Caco-2 (cell line): ENCODE data around the gene SLC16A3. TPM values are rescaled to one million over a fixed set of nuclear protein-coding genes. Genes with fewer than 3 reads are reported as not detected.

Source experiments
- BruUV-seq: library from RNA; stranded (reverse); fragments of 400-500 nt; replicated peaks from 2 replicates; lab custom pipeline; 2021; lab: Mats Ljungman, UMichigan
- CTCF ChIA-PET: fragments of 300-600 bp; sonication (Branson Sonifier 250); formaldehyde crosslinking; loops from one replicate; lab custom pipeline; 2022; ENCODE audit warnings: antibody characterized with exemption; lab: Charles Lee
- POLR2A ChIA-PET: fragments of 300-600 bp; sonication (Branson Sonifier 250); formaldehyde crosslinking; loops from one replicate; lab custom pipeline; 2022; ENCODE audit warnings: antibody characterized with exemption; lab: Charles Lee
- DNase-seq, 2 experiments: peaks; one replicate each; pipeline versions ENCODE4 v3.0.0 to v3.0.0-alpha.2; 2020 to 2022
- H3K27me3 ChIP-seq: replicated peaks from 2 replicates; pipeline ENCODE4 v1.6.0; 2011; ENCODE audit warnings: low read length; ENCODE audit not compliant: control insufficient read depth, insufficient read depth
- H3K36me3 ChIP-seq: 2 replicates; pipeline ENCODE4 v1.5.1; 2011; ENCODE audit warnings: low read length; ENCODE audit not compliant: control insufficient read depth, insufficient read depth
- H3K4me1 ChIP-seq: fragments of 250-450 bp; sonication (Bioruptor Pico); 2 replicates; pipeline ENCODE4 v1.5.1; 2020; ENCODE audit warnings: mild to moderate bottlenecking
- H3K4me3 ChIP-seq: 2 replicates; pipeline ENCODE4 v1.5.1; 2011; ENCODE audit warnings: low read depth, mild to moderate bottlenecking, control low read depth, low read length
- H3K9me3 ChIP-seq: fragments of 250-450 bp; sonication (Bioruptor Pico); 2 replicates; pipeline ENCODE4 v1.5.1; 2020; ENCODE audit warnings: mild to moderate bottlenecking, moderate library complexity
- H3K27ac Mint-ChIP-seq: one replicate; pipeline ENCODE4 v1.8.0; 2022; ENCODE audit warnings: mixed read lengths; ENCODE audit not compliant: unreplicated experiment
- H3K27me3 Mint-ChIP-seq: one replicate; pipeline ENCODE4 v1.8.0; 2022; ENCODE audit warnings: mixed read lengths; ENCODE audit not compliant: insufficient read depth, unreplicated experiment
- H3K36me3 Mint-ChIP-seq: one replicate; pipeline ENCODE4 v1.8.0; 2022; ENCODE audit warnings: mild to moderate bottlenecking, mixed read lengths; ENCODE audit not compliant: insufficient read depth, unreplicated experiment
- H3K4me1 Mint-ChIP-seq: one replicate; pipeline ENCODE4 v1.8.0; 2022; ENCODE audit warnings: low read depth, mixed read lengths; ENCODE audit not compliant: unreplicated experiment
- H3K4me3 Mint-ChIP-seq: one replicate; pipeline ENCODE4 v1.8.0; 2022; ENCODE audit warnings: mild to moderate bottlenecking, moderate library complexity, mixed read lengths; ENCODE audit not compliant: unreplicated experiment
- H3K9me3 Mint-ChIP-seq: one replicate; pipeline ENCODE4 v1.8.0; 2022; ENCODE audit warnings: mixed read lengths; ENCODE audit not compliant: unreplicated experiment
- CTCF ChIP-seq, 2 experiments: fragments of 200-600 bp in 1 of 2; IDR thresholded peaks; 1 replicate in 1 of 2; 2 replicates in 1 of 2; pipeline versions ENCODE4 v1.5.1 to v1.8.0; 2011 to 2022; ENCODE audit warnings: antibody characterized with exemption in 1 of 2, control low read depth in 1 of 2, inconsistent platforms in 1 of 2, low read depth in 1 of 2, low read length in 1 of 2, mild to moderate bottlenecking in 1 of 2, moderate library complexity in 1 of 2; ENCODE audit not compliant: insufficient read depth in 1 of 2, severe bottlenecking in 1 of 2, unreplicated experiment in 1 of 2
- intact Hi-C: fragments of 100-400 bp; cut with micrococcal nuclease; formaldehyde crosslinking; loops from one replicate; pipeline ENCODE4 v1.10.0; 2022; ENCODE audit not compliant: unreplicated experiment
- total RNA-seq: library from RNA; stranded (reverse); gene quantifications from 2 replicates; pipeline ENCODE4 v1.2.3, GENCODE V29; 2022

SLC16A3 gene
- total RNA-seq, 1 experiment from 2014 or later = 13.1 TPM

DNA sequence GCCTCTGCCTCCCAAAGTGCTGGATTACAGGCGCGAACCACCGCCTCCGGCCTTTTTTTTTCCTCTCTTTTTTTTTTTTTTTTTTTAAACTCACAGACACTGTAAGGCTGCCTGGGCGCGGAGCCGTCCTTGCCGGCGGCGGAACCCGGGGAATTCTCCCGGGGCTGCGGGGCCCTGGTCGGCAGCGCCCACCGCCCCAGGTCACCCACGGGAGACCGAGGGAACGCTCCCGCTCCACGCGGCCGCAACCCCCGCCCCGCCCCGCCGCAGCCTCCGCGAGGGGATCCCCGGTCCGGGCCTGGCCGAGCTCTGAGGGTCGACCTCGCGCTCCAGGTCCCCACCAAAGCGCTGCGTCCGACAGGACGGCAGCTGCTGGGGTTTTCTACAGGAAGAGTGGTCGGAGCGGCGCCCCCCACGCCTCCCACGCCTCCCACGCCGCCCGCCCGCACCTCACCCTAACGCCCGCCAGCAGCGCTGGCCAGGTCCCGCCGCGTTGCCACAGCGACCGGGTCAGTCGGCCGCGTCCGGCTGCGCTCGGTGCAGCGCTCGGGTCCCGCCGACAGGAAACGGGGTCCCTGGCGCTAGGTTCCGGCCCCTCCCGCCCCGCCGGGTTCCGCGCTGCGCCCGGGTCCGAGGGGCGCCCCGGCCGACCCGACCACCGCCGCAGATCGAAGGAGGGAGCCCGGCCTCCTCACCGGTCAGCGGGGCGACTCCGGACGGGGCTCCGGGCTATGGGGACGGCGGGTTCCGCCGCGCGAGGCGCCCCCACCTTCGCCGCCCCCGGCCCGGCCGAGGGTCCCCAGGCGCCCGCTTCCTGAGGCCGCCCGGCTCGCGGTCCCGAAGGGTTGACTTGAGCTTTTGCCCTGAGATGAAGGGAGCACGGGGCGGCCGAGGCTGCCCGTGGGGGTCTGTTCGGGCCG is 16.3 kb upstream of the SLC16A3 start, which contains the start of gene CCDC57:
CCDC57 (minus strand) TSS at position 512 of the 920 bp plus-strand sequence. CDS start 10,898 bp downstream, outside the sequence.
- no peak for TF ChIP-seq CTCF (IDR thresholded peaks at IDR 0.05; ENCODE audit: insufficient read depth in 1 of 2, low read depth in 1 of 2, low read length in 1 of 2, severe bottlenecking in 1 of 2, unreplicated experiment in 1 of 2)
- H3K27me3 ChIP-seq = no peaks in the 10 kb centered on the region
- H3K9me3 ChIP-seq = no peaks in the 10 kb centered on the region
- Mint-ChIP-seq H3K4me3 (peak within 1 kb of the TSS; percentile 74), H3K27ac (no peak within 1 kb of the TSS), H3K36me3 (peaks cover 14% of the 10 kb centered on the region), H3K9me3 (no peaks in the 10 kb centered on the region), H3K27me3 (no peaks in the 10 kb centered on the region), H3K4me1 (peaks cover 7% of the 10 kb centered on the region)
- CTCF ChIA-PET = no interaction called here
- intact Hi-C loops = no loop called here
- peak; percentile 82 to 88 for DNase-seq
- BruUV-seq = TSS peak; percentile 38
- peaks cover 31% of the 10 kb centered on the region for H3K4me1 ChIP-seq
- H3K36me3 ChIP-seq = no peaks in the 10 kb centered on the region
- peak within 1 kb of the TSS; percentile 95 for H3K4me3 ChIP-seq
- POLR2A ChIA-PET = no interaction called here

DNA sequence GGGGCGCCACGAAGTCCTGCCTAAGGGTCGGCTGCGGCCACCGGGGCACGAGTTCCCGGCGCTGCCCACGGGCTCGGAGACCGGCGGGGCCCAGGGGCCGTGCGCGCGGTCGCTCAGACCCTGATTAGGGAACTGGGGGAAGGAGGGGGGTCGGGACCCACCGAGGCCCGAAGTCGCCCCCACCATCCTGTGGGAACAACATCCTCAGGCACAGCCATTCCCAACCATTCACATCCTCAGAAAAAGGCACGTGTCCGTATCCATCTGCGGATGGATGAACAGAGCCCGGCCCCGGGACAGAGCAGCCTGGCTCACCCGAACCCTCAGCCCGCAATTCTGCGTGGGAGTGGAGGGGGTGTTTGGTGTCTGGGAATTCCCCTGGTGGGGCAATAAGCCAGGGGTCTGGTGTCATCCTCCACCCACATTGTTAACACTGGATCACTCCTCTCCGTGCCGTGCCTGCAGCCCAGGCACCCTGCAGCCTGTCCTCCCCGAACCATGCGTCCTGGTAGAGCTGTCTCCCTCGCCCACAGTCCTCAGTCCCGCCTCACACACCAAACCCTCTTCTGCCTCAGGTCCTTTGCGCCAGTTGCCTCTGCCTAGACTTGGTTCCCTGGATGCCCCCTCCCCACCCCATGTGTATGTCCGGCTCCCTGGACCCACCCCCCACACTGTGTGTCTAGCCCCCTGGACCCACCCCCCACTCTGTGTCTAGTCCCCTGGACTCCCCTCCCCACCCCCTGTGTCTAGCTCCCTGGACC is 15.4 kb upstream of the SLC16A3 start:
- peak; percentile 46 to 48 for DNase-seq
- Mint-ChIP-seq H3K27me3 (no peaks in the 10 kb centered on the region), H3K36me3 (peaks cover 14% of the 10 kb centered on the region), H3K27ac (no peak overlapping the region), H3K4me1 (peaks cover 7% of the 10 kb centered on the region), H3K9me3 (no peaks in the 10 kb centered on the region), H3K4me3 (peak overlapping the region; percentile 74)
- ChIA-PET POLR2A (interaction anchor here (0.5 kb wide), 1 partner anchor 190 kb away, joined by 3 read pairs; no protein-coding TSS in a partner anchor), CTCF (no interaction called here)
- no peak for TF ChIP-seq CTCF (IDR thresholded peaks at IDR 0.05; ENCODE audit: insufficient read depth in 1 of 2, low read depth in 1 of 2, low read length in 1 of 2, severe bottlenecking in 1 of 2, unreplicated experiment in 1 of 2)
- BruUV-seq = no TSS peak
- H3K4me1 ChIP-seq = peaks cover 35% of the 10 kb centered on the region
- no peaks in the 10 kb centered on the region for H3K27me3 ChIP-seq
- intact Hi-C loops = no loop called here
- peak overlapping the region; percentile 95 for H3K4me3 ChIP-seq
- no peaks in the 10 kb centered on the region for H3K36me3 ChIP-seq
- H3K9me3 ChIP-seq = no peaks in the 10 kb centered on the region

DNA sequence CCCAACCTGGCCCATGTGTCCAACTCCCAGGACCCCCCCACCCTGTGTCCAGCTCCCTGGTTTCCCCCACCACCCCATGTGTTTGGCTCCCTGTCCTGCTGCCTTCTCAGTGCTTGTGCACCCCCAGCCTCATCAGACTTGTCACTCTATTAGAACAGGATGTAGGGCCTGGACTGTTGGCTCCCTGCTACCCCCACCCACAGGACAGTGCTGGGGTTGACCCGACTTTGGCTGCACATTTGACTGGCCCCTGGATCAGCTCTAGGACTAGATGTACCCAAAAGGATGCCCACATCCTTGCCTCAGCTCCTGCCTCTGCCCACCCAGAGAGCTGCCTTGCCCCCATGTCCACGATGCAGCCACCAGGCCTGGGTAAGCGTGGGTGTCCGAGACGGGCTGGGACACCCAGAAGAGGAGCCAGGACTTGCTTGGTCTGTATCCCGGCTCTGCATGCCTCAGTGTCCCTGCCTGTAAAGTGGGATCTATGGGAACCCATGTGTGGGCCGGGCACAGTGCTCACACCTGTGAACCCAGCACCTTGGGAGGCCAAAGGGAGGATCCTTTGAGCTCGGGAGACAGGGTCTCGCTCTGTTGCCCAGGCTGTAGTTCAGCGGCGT is 14.7 kb upstream of the SLC16A3 start:
- Mint-ChIP-seq H3K4me3 (peak overlapping the region; percentile 74), H3K27ac (no peak overlapping the region), H3K36me3 (peaks cover 14% of the 10 kb centered on the region), H3K27me3 (no peaks in the 10 kb centered on the region), H3K9me3 (no peaks in the 10 kb centered on the region), H3K4me1 (peaks cover 7% of the 10 kb centered on the region)
- no peak for DNase-seq
- Histone ChIP-seq H3K9me3 (no peaks in the 10 kb centered on the region), H3K4me1 (peaks cover 35% of the 10 kb centered on the region), H3K27me3 (no peaks in the 10 kb centered on the region), H3K4me3 (no peak overlapping the region), H3K36me3 (no peaks in the 10 kb centered on the region)
- POLR2A ChIA-PET = interaction anchor here (0.5 kb wide), 1 partner anchor 190 kb away, joined by 3 read pairs; no protein-coding TSS in a partner anchor
- intact Hi-C loops = no loop called here
- no peak for TF ChIP-seq CTCF (IDR thresholded peaks at IDR 0.05; ENCODE audit: insufficient read depth in 1 of 2, low read depth in 1 of 2, low read length in 1 of 2, severe bottlenecking in 1 of 2, unreplicated experiment in 1 of 2)
- CTCF ChIA-PET = no interaction called here
- BruUV-seq = no TSS peak
